Heart right ventricle (tissue), 16 donors: ENCODE data around the gene AGER. TPM values are rescaled to one million over a fixed set of nuclear protein-coding genes. Genes with fewer than 3 reads are reported as not detected.
"Not testable (repeated sequence)": the region's sequence is repeated elsewhere in the genome, so short reads cannot be mapped to it uniquely, and the experiment has no call there.

Experiments
- ATAC-seq, 8 donors: fragments of 200-7000 bp; cut with Tn5 transposase; one replicate each; pipeline ENCODE4 v1.9.1; 2020; ENCODE audit warnings: mild to moderate bottlenecking in 8 of 8, moderate library complexity in 8 of 8, moderate number of reproducible peaks in 1 of 8
- DNase-seq, 2 donors: peaks; one replicate each; pipeline ENCODE4 v3.0.0-alpha.2; 2020
- H3K27ac ChIP-seq, 10 donors: fragments of 200-600 bp; sonication (generic) in 2 of 10; one replicate each; pipeline versions ENCODE4 v1.5.0 to v1.8.0; 2020 to 2022; ENCODE audit warnings: mild to moderate bottlenecking in 3 of 10
- H3K27me3 ChIP-seq, 7 donors: fragments of 200-600 bp; one replicate each; pipeline ENCODE4 v1.8.0; 2021 to 2022; ENCODE audit warnings: mild to moderate bottlenecking in 2 of 7
- H3K36me3 ChIP-seq, 9 donors: fragments of 200-600 bp; sonication (generic) in 1 of 9; one replicate each; pipeline versions ENCODE4 v1.5.0 to v1.8.0; 2020 to 2022; ENCODE audit warnings: mild to moderate bottlenecking in 2 of 9
- H3K4me1 ChIP-seq, 9 donors: fragments of 200-600 bp; sonication (generic) in 1 of 9; one replicate each; pipeline versions ENCODE4 v1.5.0 to v1.8.0; 2020 to 2022; ENCODE audit warnings: mild to moderate bottlenecking in 4 of 9
- H3K4me3 ChIP-seq, 10 donors: fragments of 200-600 bp; sonication (generic) in 2 of 10; one replicate each; pipeline versions ENCODE4 v1.5.0 to v1.8.0; 2020 to 2022; ENCODE audit warnings: mild to moderate bottlenecking in 7 of 10, moderate library complexity in 2 of 10
- H3K9me3 ChIP-seq, 11 donors: fragments of 200-600 bp in 10 of 11; sonication (generic) in 2 of 11; one replicate each; pipeline versions ENCODE4 v1.5.0 to v1.8.0; 2013 to 2022; ENCODE audit warnings: mild to moderate bottlenecking in 2 of 11, control low read depth in 1 of 11, moderate library complexity in 1 of 11
- WGBS, 2 donors: extraction: QIAGEN DNeasy Blood & Tissue Kit; methylation state at CpG; one replicate each; pipeline ENCODE4 v1.1.7; 2013; ENCODE audit warnings: inconsistent platforms in 1 of 2; 5-methylcytosine and 5-hydroxymethylcytosine counted together
- intact Hi-C, 10 donors: fragments of 100-400 bp; cut with DNase I; formaldehyde crosslinking; loops; one replicate each; pipeline versions ENCODE4 v1.11.1 to v1.14.2; 2022
- polyA plus RNA-seq, 2 donors: library from polyadenylated mRNA; stranded (reverse); fragments of 200-250 nt; gene quantifications; one replicate each; pipeline ENCODE4 v1.2.3, GENCODE V29; 2013
- total RNA-seq, 10 donors: library from RNA; stranded (reverse); fragmentation: NEBNext Ultra II Directional in 3 of 10; extraction: Animal tissue kit (Norgen Biotek cat#: 25700) in 3 of 10; gene quantifications; one replicate each; pipeline versions ENCODE4 v1.2.1 to v1.2.4, GENCODE V29; 2021 to 2023
- TF ChIP-seq, protein P1 (sequence below), 9 donors: fragments of 200-600 bp; sonication (generic) in 2 of 9; IDR thresholded peaks; one replicate each; pipeline versions ENCODE4 v1.5.0 to v1.8.0; 2021 to 2022; ENCODE audit warnings: antibody characterized with exemption in 9 of 9, mild to moderate bottlenecking in 5 of 9, moderate library complexity in 1 of 9
- donor health status: Arrhythmogenic right ventricular cardiomyopathy.
- donor health status: ischemic (EF 13 %, LVEDD 7.1; RV severe dilation, severe dysfunction).
- donor health status: healthy with polysubstance abuse.
- donor health status: DM: no; HTN: yes; CAD: no.
- donor health status: DM: no; HTN: no; CAD: no.
- donor health status: ischemic (EF 25% LVEDD 6.9; RV normal size, moderate dysfunction).
- donor health status: ischemic (EF 25% LVEDD 5.7; RV mildly dilated, moderate dysfunction).
- donor health status: healthy.
- donor health status: DM: yes; HTN: yes; CAD: no.
- donor health status: Ischemic cardiomyopathy.
- donor health status: ischemic (EF 35%, LVEDD 5.7; RV mildly dilated, moderate dysfunction).
- donor health status: nonischemic (EF 11% LVEDD 7.7; RV severe dilation, severe dysfunction).
- donor health status: DM: yes; HTN: yes; CAD: no.
- donor health status: PGD.
- donor health status: ischemic (EF 29% LVEDD 5.4; RV normal size, mild dysfunction).
- donor health status: nonischemic (EF 23%, LVEDD 6.1; RV moderate dilation, normal function).

The AGER gene
- total and polyA plus RNA-seq, 12 donors, result 0.75 to 5.5 (median 3.1) TPM

DNA sequence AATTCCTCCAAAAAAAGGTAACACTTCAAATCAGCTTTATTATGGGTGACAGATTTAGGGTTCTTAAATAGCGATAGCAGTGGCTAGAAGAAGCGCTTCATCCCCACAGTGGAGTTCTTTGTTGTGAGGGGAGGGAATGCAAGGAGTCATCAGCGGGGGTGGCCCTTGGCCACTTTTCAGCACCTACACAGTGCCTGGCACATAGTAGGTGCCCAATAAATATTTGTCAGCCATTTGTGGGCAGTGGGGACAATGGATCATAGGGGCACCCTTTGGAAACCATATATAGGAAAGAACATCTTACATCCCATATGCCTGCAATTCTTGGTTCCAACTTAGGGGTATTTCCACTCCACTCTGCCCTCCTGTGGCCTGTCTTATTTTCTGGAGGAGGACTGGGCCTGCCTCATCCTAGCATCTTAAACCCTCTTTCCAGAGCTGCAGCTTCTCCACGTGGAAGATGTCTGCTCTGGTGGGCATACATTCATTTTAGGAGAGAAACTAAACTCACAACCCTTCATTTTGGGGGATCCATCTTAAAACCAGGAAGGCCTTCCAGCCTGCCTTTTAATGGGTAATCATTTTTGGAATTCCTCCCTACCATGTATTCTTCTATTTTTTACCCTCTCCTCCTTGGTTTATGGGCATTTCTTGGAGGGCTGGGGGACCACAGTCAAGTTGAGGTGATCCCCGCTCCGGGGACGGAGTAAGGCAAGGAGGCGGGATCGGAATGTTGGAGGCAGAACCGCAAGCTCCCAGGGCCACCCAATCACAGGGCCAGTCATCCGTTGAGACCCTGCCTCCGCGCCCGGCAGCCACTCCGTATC, 11.0 kb upstream of the AGER start:
- peak overlapping the region; percentile 67 to 100 (median 96) for H3K27ac ChIP-seq
- TF ChIP-seq, protein P1, sequence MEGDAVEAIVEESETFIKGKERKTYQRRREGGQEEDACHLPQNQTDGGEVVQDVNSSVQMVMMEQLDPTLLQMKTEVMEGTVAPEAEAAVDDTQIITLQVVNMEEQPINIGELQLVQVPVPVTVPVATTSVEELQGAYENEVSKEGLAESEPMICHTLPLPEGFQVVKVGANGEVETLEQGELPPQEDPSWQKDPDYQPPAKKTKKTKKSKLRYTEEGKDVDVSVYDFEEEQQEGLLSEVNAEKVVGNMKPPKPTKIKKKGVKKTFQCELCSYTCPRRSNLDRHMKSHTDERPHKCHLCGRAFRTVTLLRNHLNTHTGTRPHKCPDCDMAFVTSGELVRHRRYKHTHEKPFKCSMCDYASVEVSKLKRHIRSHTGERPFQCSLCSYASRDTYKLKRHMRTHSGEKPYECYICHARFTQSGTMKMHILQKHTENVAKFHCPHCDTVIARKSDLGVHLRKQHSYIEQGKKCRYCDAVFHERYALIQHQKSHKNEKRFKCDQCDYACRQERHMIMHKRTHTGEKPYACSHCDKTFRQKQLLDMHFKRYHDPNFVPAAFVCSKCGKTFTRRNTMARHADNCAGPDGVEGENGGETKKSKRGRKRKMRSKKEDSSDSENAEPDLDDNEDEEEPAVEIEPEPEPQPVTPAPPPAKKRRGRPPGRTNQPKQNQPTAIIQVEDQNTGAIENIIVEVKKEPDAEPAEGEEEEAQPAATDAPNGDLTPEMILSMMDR (IDR thresholded peaks at IDR 0.05), result peak in 6 of 9 donors; percentile 23 to 60 (median 38)
- no peaks in the 10 kb centered on the region for H3K9me3 ChIP-seq
- ATAC-seq (no peak), DNase-seq (peak in 1 of 2 donors; percentile 59)
- WGBS, 2 donors, result 16 to 17% methylated on average over 15 of the region's 15 CpGs
- H3K4me3 ChIP-seq, result peak overlapping the region in 8 of 10 donors; percentile 24 to 76 (median 60)
- intact Hi-C loops, result loop anchor here in 5 of 10 donors (1.0 to 5.0 kb wide), 5 partner anchors 16 to 777 kb away; partner anchors contain the start of genes ATF6B (in 2 of the 5), FKBPL (in 1 of the 5) and RNF5 (in 1 of the 5)
- H3K4me1 ChIP-seq, result peaks cover 13 to 72% (median 54%) of the 10 kb centered on the region in 9 donors
- peaks cover 0 to 42% (median 0%) of the 10 kb centered on the region in 9 donors for H3K36me3 ChIP-seq
- H3K27me3 ChIP-seq, result no peaks in the 10 kb centered on the region

DNA sequence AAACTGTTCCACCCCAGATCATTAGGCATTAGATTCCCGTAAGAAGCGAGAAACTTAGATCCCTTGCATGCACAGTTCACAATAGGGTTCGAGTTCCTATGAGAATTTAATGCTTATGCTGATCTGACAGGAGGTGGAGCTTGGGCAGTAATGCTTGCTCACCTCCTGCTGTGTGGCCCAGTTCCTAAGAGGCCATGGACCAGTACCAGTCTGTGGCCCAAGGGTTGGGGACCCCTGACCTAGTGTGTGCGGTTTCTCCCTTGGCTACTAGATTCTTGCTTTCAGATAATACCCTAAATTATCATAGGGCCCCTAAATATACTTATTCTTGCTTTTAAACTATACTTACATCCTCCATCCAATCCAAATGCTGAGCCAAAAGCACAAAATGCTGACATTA, 10.3 kb upstream of the AGER start:
- peak overlapping the region in 1 of 10 donors; percentile 52 for H3K4me3 ChIP-seq
- TF ChIP-seq, protein P1 (IDR thresholded peaks at IDR 0.05), result no peak
- H3K27ac ChIP-seq, result peak overlapping the region in 9 of 10 donors; percentile 79 to 100 (median 98)
- no peaks in the 10 kb centered on the region for H3K9me3 ChIP-seq
- peaks cover 0 to 37% (median 0%) of the 10 kb centered on the region in 9 donors for H3K36me3 ChIP-seq
- H3K4me1 ChIP-seq, result peaks cover 13 to 72% (median 54%) of the 10 kb centered on the region in 9 donors
- H3K27me3 ChIP-seq, result no peaks in the 10 kb centered on the region
- ATAC-seq (no peak), DNase-seq (no peak)
- intact Hi-C loops, result loop anchor here in 3 of 10 donors (2.0 to 5.0 kb wide), 2 partner anchors 16 to 67 kb away; partner anchors contain the start of genes ATF6B (in 2 of the 3) and RNF5 (in 1 of the 3)
- 94 to 98% methylated on average over 4 of the region's 4 CpGs for WGBS, 2 donors

DNA sequence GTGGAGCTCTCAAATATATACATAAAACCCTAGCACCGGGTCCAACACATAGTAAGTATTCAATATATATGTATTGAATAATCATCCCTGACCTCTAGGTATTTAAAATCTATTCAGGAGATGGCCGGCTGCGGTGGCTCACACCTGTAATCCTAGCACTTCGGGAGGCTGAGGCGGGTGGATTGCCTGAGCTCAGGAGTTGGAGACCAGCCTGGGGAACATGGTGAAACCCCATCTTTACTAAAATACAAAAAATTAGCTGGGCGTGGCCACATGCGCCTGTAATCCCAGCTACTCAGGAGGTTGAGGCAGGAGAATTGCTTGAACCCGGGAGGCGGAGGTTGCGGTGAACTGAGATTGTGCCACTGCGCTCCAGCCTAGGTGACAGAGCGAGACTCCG, 9.0 kb upstream of the AGER start:
- Histone ChIP-seq H3K36me3 (peaks cover 0 to 27% (median under 1%) of the 10 kb centered on the region in 9 donors), H3K4me1 (peaks cover 17 to 80% (median 65%) of the 10 kb centered on the region in 9 donors), H3K27ac (peak overlapping the region in 9 of 10 donors; percentile 11 to 99 (median 99)), H3K4me3 (peak overlapping the region in 6 of 10 donors; percentile 34 to 82 (median 78))
- H3K27me3 ChIP-seq, H3K9me3 ChIP-seq, DNase-seq, ATAC-seq: not testable (repeated sequence)
- intact Hi-C loops, result loop anchor here in 2 of 10 donors (5.0 kb wide), 1 partner anchor 66 kb away; the partner anchor contains the start of gene ATF6B (in 2 of the 2)
- 82 to 84% methylated on average over 13 of the region's 13 CpGs for WGBS, 2 donors

DNA sequence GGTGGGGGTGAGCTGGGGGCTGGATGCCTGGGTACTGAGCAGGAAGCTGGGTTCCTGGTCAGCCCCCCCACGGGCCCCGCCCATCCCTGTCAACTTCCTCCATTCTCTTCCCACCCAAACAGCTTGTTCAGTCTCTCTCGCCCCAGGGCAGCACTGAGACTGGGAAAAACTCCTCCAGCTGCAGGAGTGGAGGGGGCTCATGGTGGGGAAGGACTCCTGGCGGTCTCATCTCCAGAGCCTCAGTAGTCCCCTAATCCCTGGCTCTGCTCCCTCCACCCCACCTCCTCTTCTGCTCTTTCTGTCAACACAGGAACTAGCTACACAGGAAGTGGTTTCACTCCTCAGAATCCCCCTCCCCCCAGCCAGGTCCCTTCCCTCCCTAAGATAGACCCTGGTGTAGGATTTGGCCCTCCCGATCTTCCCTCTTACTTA, 8.6 kb upstream of the AGER start, which contains the start of gene GPSM3:
GPSM3 (minus strand) TSS at position 36 of the 432 bp plus-strand sequence. CDS start 130 bp downstream, outside the sequence.
- peak; percentile 65 to 71 for DNase-seq
- H3K4me3 ChIP-seq, result peak within 1 kb of the TSS in 8 of 10 donors; percentile 14 to 82 (median 58)
- H3K27me3 ChIP-seq, result no peaks in the 10 kb centered on the region
- H3K27ac ChIP-seq, result peak within 1 kb of the TSS; percentile 50 to 99 (median 98)
- intact Hi-C loops, result loop anchor here in 2 of 10 donors (5.0 kb wide), 1 partner anchor 65 kb away; the partner anchor contains the start of gene ATF6B (in 2 of the 2)
- peaks cover 17 to 81% (median 68%) of the 10 kb centered on the region in 9 donors for H3K4me1 ChIP-seq
- 38 to 40% methylated on average over 3 to 5 of the region's 5 CpGs for WGBS, 2 donors
- TF ChIP-seq, protein P1 (IDR thresholded peaks at IDR 0.05), result no peak
- H3K36me3 ChIP-seq, result peaks cover 0 to 30% (median 5%) of the 10 kb centered on the region in 9 donors
- H3K9me3 ChIP-seq, result no peaks in the 10 kb centered on the region
- ATAC-seq, result no peak
